Activated T-cell treated with anti-CD3 and anti-CD28 coated beads, Interleukin-2, amount 50 U/mL, for 72 hours (primary cell): ENCODE results near the gene SLC8A2. TPM values are rescaled to one million over a fixed set of nuclear protein-coding genes. Genes with fewer than 3 reads are reported as not detected.
"Not testable (repeated sequence)": the region's sequence is repeated elsewhere in the genome, so short reads cannot be mapped to it uniquely, and the experiment has no call there.

Experiments
- ATAC-seq, 2 donors: fragments of 150-1000 bp; cut with Tn5 transposase; replicated peaks in 1 of 2; 2 replicates each; pipeline ENCODE4 v1.10.0; 2021; ENCODE audit warnings: moderate library complexity in 2 of 2, mild to moderate bottlenecking in 1 of 2
- DNase-seq, 2 donors: peaks; one replicate each; pipeline ENCODE4 v3.0.0; 2021 to 2022; ENCODE audit warnings: mixed read lengths in 1 of 2
- H3K27ac Mint-ChIP-seq: one replicate; pipeline ENCODE4 v1.8.0; 2022; ENCODE audit warnings: mild to moderate bottlenecking, moderate library complexity, mixed read lengths
- H3K27me3 Mint-ChIP-seq: one replicate; pipeline ENCODE4 v1.8.0; 2022; ENCODE audit warnings: low read depth, mixed read lengths
- H3K36me3 Mint-ChIP-seq, 2 donors: one replicate each; pipeline ENCODE4 v1.8.0; 2022; ENCODE audit warnings: mixed read lengths in 2 of 2, mild to moderate bottlenecking in 1 of 2; ENCODE audit not compliant: insufficient read depth in 2 of 2
- H3K4me1 Mint-ChIP-seq: one replicate; pipeline ENCODE4 v1.8.0; 2022; ENCODE audit warnings: low read depth, mixed read lengths
- H3K4me3 Mint-ChIP-seq, 2 donors: one replicate each; pipeline ENCODE4 v1.8.0; 2022; ENCODE audit warnings: mild to moderate bottlenecking in 2 of 2, mixed read lengths in 2 of 2, moderate library complexity in 2 of 2
- H3K9me3 Mint-ChIP-seq, 2 donors: one replicate each; pipeline ENCODE4 v1.8.0; 2022; ENCODE audit warnings: mixed read lengths in 2 of 2
- total RNA-seq, 2 donors: library from RNA; stranded (reverse); gene quantifications; one replicate each; pipeline ENCODE4 v1.2.3, GENCODE V29; 2022

Gene SLC8A2
- total RNA-seq, 2 donors from 2014 or later = 0.17 to 0.97 TPM

GRCh38 chr19:47421844-47422395, 49.8 kb downstream of the SLC8A2 start:
- Mint-ChIP-seq H3K4me3 (peak overlapping the region; percentile 4 to 6), H3K4me1 (peaks cover 34% of the 10 kb centered on the region), H3K9me3 (no peaks in the 10 kb centered on the region), H3K27ac (no peak overlapping the region), H3K36me3 (no peaks in the 10 kb centered on the region), H3K27me3 (peaks cover 71% of the 10 kb centered on the region)
- DNase-seq (no peak), ATAC-seq (peak in 1 of 2 donors; percentile 34)

- no peaks in the 10 kb centered on the region for H3K9me3 Mint-ChIP-seq
- no peak for DNase-seq
- H3K4me3 Mint-ChIP-seq = no peak overlapping the region
- ATAC-seq = peak in 1 of 2 donors; percentile 10
- no peak overlapping the region for H3K27ac Mint-ChIP-seq
- peaks cover 38% of the 10 kb centered on the region for H3K4me1 Mint-ChIP-seq
- no peaks in the 10 kb centered on the region for H3K36me3 Mint-ChIP-seq
- H3K27me3 Mint-ChIP-seq = peaks cover 71% of the 10 kb centered on the region
Measured at GRCh38 chr19:47421244-47421786, 50.4 kb downstream of the SLC8A2 start.

- Mint-ChIP-seq H3K27ac (no peak overlapping the region), H3K4me3 (no peak overlapping the region), H3K4me1 (peaks cover 38% of the 10 kb centered on the region), H3K27me3 (peaks cover 77% of the 10 kb centered on the region), H3K9me3 (no peaks in the 10 kb centered on the region), H3K36me3 (no peaks in the 10 kb centered on the region)
- DNase-seq (no peak), ATAC-seq (no peak)
Measured at GRCh38 chr19:47419789-47420188, 51.9 kb downstream of the SLC8A2 start.

- ATAC-seq (peak in 1 of 2 donors; percentile 17), DNase-seq (no peak)
- H3K4me3 Mint-ChIP-seq = peak within 1 kb of the TSS; percentile 33 to 69
- H3K27ac Mint-ChIP-seq = no peak within 1 kb of the TSS
- H3K4me1 Mint-ChIP-seq = peaks cover 38% of the 10 kb centered on the region
- peaks cover 80% of the 10 kb centered on the region for H3K27me3 Mint-ChIP-seq
- H3K9me3 Mint-ChIP-seq = no peaks in the 10 kb centered on the region
- no peaks in the 10 kb centered on the region for H3K36me3 Mint-ChIP-seq
Measured at GRCh38 chr19:47419030-47419783, 52.5 kb downstream of the SLC8A2 start, which contains the start of gene MEIS3. Gene MEIS3, minus strand, starts transcription at chr19:47419527. Its CDS starts 446 bp downstream, at chr19:47419081.

GRCh38 chr19:47418692-47419029, 53.0 kb downstream of the SLC8A2 start:
- Mint-ChIP-seq H3K27ac (no peak overlapping the region), H3K4me3 (peak overlapping the region; percentile 33 to 69)
- ATAC-seq = no peak

GRCh38 chr19:47417746-47418691, 53.7 kb downstream of the SLC8A2 start:
- H3K27ac Mint-ChIP-seq = no peak overlapping the region
- no peak for DNase-seq
- no peaks in the 10 kb centered on the region for H3K9me3 Mint-ChIP-seq
- H3K4me3 Mint-ChIP-seq = peak overlapping the region; percentile 33 to 69
- peak; percentile 14 to 16 for ATAC-seq
- H3K4me1 Mint-ChIP-seq = peaks cover 38% of the 10 kb centered on the region
- H3K36me3 Mint-ChIP-seq = no peaks in the 10 kb centered on the region
- H3K27me3 Mint-ChIP-seq = peaks cover 79% of the 10 kb centered on the region

More at GRCh38 chr19:47418692-47419029, 53.0 kb downstream of the SLC8A2 start:
- peaks cover 79% of the 10 kb centered on the region for H3K27me3 Mint-ChIP-seq
- DNase-seq = no peak
- peaks cover 38% of the 10 kb centered on the region for H3K4me1 Mint-ChIP-seq
- no peaks in the 10 kb centered on the region for H3K36me3 Mint-ChIP-seq
- no peaks in the 10 kb centered on the region for H3K9me3 Mint-ChIP-seq

GRCh38 chr19:47417107-47417745, 54.5 kb downstream of the SLC8A2 start:
- Mint-ChIP-seq H3K27ac (no peak overlapping the region), H3K9me3 (no peaks in the 10 kb centered on the region), H3K4me3 (no peak overlapping the region), H3K27me3 (peaks cover 71% of the 10 kb centered on the region), H3K36me3 (no peaks in the 10 kb centered on the region), H3K4me1 (peaks cover 31% of the 10 kb centered on the region)
- DNase-seq = no peak
- ATAC-seq = no peak

- H3K36me3 Mint-ChIP-seq = no peaks in the 10 kb centered on the region
- no peak overlapping the region for H3K4me3 Mint-ChIP-seq
- H3K4me1 Mint-ChIP-seq = peaks cover 27% of the 10 kb centered on the region
- peaks cover 65% of the 10 kb centered on the region for H3K27me3 Mint-ChIP-seq
- no peaks in the 10 kb centered on the region for H3K9me3 Mint-ChIP-seq
- DNase-seq (no peak), ATAC-seq (no peak)
- H3K27ac Mint-ChIP-seq = no peak overlapping the region
Measured at GRCh38 chr19:47416643-47416985, 55.1 kb downstream of the SLC8A2 start.

GRCh38 chr19:47415953-47416642, 55.6 kb downstream of the SLC8A2 start:
- ATAC-seq = no peak

GRCh38 chr19:47414469-47414868, 57.2 kb downstream of the SLC8A2 start:
- H3K27ac Mint-ChIP-seq = no peak overlapping the region
- H3K27me3 Mint-ChIP-seq = peaks cover 46% of the 10 kb centered on the region
- H3K36me3 Mint-ChIP-seq = no peaks in the 10 kb centered on the region
- H3K9me3 Mint-ChIP-seq = no peaks in the 10 kb centered on the region
- DNase-seq (no peak), ATAC-seq (no peak)
- peaks cover 14% of the 10 kb centered on the region for H3K4me1 Mint-ChIP-seq
- H3K4me3 Mint-ChIP-seq = no peak overlapping the region

More at GRCh38 chr19:47415953-47416642, 55.6 kb downstream of the SLC8A2 start:
- H3K9me3 Mint-ChIP-seq = no peaks in the 10 kb centered on the region
- no peak overlapping the region for H3K4me3 Mint-ChIP-seq
- DNase-seq = no peak
- peaks cover 23% of the 10 kb centered on the region for H3K4me1 Mint-ChIP-seq
- no peak overlapping the region for H3K27ac Mint-ChIP-seq
- H3K36me3 Mint-ChIP-seq = no peaks in the 10 kb centered on the region
- peaks cover 60% of the 10 kb centered on the region for H3K27me3 Mint-ChIP-seq

- ATAC-seq (no peak), DNase-seq (no peak)
- no peaks in the 10 kb centered on the region for H3K9me3 Mint-ChIP-seq
- H3K27ac Mint-ChIP-seq = no peak overlapping the region
- no peaks in the 10 kb centered on the region for H3K36me3 Mint-ChIP-seq
- no peak overlapping the region for H3K4me3 Mint-ChIP-seq
- H3K27me3 Mint-ChIP-seq = peaks cover 51% of the 10 kb centered on the region
- peaks cover 14% of the 10 kb centered on the region for H3K4me1 Mint-ChIP-seq
Measured at GRCh38 chr19:47413941-47414340, 57.8 kb downstream of the SLC8A2 start.

GRCh38 chr19:47411696-47412095, 60.0 kb downstream of the SLC8A2 start:
- H3K27me3 Mint-ChIP-seq = peaks cover 46% of the 10 kb centered on the region

More at GRCh38 chr19:47411696-47412095, 60.0 kb downstream of the SLC8A2 start:
- H3K4me3 Mint-ChIP-seq, ATAC-seq, H3K36me3 Mint-ChIP-seq, H3K9me3 Mint-ChIP-seq, H3K27ac Mint-ChIP-seq, DNase-seq, H3K4me1 Mint-ChIP-seq: not testable (repeated sequence)
